Stimulated activated CD4-positive, alpha-beta T cell treated with anti-CD3 and anti-CD28 coated beads, Interleukin-1b, Interleukin-23, amount 100 ng/mL, for 48 hours (primary cell): ENCODE measurements around the gene POTEI.
"Not testable (repeated sequence)": the region's sequence is repeated elsewhere in the genome, so short reads cannot be mapped to it uniquely, and the experiment has no call there.

Experiments used
- DNase-seq: peaks from one replicate; pipeline ENCODE4 v3.0.0-alpha.2; 2020

Gene POTEI

DNA sequence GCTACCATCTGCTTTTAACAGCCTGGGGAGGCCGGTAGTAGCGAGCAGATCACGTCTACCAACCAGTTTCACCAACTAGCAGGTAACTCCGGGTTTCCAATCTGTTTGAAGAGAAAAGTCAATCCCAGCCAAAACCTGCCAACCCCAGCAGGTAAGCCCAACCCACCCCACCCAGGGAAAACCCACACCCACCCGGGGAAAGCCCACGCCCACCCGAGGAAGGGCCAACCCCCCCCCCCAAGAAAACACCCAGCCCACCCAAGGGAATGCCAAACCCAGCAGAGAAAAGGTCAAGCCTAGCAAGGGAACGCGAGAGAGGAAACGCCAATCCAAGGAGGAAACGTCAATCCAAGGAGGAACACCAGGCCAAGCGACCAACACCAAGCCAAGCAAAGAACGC is at the start of gene POTEI:
Gene POTEI, minus strand, starts transcription at position 101 of the 400 bp plus-strand sequence. Its CDS starts 93 bp downstream, at position 8.
- not testable (repeated sequence) for DNase-seq

DNA sequence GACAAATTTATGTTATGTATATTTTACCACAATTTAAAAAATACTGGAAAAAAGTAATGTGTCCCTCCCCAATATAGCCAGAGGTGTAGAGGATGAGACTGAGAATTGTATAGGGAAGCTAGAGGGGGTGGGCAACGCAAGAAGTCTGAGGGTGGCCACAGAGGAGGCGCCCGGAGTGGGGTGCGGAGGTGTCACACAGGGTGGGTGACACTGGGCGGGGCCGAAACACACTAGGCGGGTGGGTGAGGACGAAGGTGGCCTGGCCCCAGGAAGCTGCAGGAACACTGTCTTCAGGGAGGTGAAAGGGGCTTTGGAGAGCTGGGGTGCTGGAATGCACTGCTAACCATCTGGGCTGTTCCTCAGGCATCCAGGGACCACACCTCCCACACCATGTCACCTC is 47.3 kb upstream of the POTEI start:
- DNase-seq: not testable (repeated sequence)

DNA sequence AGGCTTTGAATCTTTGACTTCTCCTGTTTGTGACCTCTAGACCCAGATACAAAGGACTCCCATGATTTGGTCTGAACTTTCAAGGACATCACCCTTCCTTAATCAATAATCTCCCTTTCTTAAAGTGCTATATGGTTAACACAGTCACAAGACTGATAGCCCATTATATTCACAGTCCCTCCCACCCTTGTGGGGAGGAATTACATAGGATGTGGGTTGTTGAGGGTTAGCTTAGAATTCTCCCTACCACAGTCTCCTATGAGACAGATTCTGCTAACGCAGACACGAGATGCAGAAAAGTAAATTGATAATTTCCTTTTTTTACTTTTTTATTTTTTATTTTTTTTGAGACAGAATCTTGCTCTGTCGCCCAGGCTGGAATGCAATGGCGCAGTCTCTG is 45.0 kb upstream of the POTEI start:
- not testable (repeated sequence) for DNase-seq

DNA sequence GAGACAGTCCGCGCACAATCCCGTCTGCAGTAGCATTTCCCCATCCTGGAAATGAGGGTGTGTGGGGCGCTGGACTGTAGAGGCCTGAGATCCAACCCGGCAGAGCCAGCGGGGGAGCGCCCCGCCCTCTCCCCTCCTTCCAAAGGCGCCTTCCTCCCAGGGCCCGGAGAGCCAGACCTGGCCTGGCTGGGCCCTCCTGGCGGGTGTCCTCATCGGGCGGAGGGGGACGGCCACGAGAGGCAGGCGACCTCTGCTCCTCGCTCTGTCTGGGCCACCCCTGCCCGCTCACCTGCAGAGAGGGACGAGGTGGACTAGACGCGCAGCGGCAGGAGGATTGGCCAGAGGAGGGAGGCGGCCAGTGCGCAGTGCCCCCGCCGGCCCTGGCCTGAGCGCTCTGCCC is 40.3 kb upstream of the POTEI start:
- DNase-seq: not testable (repeated sequence)

DNA sequence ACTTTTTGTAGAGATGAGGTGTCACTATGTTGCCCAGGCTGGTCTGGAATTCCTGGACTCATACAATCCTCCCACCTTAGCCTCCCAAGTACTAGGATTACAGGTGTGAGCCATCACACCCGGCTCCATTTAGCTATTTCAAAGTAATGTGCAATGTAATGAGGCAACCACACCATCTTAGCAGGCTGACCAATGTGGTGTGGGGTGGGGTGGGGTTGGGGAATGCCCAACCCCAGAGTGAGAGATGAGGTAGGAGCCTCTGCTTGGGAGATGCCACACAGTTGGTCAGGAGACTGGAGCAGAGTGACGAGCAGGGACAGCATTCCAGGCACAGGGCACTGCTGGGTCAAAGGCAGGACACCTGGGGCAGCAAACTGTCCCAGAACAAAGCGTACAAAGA is 39.3 kb upstream of the POTEI start:
- DNase-seq: not testable (repeated sequence)

DNA sequence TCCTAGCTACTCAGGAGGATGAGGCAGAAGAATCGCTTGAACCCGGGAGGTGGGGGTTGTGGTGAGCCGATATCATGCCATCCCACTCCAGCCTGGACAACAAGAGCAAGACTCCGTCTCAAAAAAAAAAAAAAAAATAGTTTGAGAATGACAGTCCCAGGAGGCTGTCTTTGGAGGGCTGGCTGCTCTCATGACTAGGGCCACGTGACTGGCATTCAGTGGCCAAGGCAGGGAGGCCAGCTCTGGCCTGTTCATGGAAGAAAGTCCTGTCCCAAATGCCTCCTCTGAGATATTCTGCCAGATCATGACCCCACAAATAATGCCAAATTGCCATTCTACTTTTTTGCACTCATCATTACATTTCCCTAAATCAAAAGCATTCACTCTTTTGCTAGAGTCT is 35.9 kb upstream of the POTEI start:
- DNase-seq: not testable (repeated sequence)

DNA sequence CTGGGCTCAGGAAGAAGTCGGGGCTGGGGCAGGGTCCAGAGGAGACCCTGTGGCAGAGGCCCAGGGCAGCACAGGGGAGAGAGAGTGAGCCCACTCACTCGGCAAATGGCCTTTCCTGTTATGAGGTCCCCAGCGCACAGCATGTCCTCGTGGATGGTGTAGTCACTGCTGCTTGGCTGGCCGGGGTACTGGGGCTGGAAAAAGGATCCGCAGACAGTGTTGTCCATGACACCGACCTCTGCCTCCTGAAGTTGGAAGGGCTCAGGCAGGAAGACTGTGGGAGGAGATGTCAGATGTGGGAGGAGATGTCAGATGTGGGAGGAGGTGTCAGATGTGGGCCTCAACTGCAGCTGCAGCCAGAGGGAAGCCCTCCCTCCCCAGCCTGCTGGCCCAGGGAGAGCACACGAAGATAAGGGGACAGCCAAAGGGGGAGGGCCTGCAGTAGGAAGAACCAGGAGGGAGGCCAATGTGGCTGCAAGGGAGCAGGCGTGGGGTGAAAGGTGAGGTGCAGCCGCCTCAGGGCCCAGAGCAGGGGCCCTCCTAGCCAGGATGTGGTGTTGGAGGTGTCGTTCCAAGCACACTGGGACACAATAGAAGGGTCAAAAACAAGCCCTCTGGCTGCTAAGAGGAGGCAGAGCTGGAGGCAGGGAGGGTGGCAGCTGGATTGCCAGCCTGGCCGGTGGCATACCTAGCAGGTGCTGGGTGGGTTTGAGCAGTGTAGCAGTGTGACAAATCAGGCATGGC is 34.8 kb upstream of the POTEI start:
- DNase-seq: not testable (repeated sequence)

DNA sequence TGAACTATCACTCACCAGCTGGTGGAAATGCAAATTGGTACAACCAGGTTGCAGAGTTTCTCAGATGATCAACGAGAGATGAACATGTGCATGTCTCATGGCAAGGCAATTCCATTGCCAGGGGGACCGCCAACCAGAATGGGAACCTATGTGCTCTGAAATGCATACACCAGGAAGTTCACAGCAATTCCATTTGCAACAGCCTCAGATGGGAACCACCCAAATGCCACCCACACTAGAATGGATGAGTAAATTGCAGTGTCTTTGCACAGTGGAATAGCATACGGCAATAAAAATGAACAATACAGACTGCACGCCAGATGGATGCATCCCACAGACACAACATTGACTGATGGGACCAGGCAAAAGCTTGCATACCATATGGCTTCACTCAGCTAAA is 33.7 kb upstream of the POTEI start:
- DNase-seq: not testable (repeated sequence)

DNA sequence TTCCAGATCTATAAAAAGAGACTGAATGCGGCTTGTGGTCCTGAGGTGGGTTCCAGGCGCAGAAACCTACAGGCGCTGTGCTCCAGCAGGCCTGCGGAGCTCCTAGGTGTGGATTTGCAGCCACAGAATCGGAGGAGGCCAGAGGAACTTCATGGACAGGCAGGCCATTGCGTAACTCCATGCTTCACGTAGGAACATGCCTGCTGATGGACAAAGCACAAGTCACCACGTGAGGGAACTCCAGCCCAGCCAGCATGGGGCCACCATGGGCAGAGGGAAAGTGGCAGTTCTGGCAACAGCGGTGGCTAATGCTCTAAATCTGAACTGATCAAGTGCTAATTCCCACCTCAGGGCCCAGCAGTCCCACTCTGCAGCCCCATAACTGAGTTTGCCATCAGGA is 29.1 kb upstream of the POTEI start:
- not testable (repeated sequence) for DNase-seq

DNA sequence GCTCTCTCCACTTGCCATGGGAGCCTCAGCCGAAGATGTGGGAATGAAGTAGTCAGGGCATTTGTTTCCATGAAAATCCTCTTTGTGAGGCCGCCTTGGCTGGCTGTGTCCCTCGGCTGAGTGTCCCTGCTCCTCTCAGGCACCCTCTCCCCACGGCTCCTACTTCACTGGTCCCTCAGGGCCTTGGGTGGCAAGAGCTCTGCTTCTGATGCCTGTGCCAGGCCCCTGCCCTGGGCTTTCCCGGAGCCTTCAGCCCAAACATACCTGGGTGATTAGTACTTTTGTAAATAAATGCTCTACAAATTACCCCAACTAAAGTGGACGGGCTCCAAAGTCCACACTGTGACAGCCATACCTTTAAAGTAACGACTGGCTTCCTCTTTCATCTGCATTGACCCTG is 27.5 kb upstream of the POTEI start:
- DNase-seq: not testable (repeated sequence)

DNA sequence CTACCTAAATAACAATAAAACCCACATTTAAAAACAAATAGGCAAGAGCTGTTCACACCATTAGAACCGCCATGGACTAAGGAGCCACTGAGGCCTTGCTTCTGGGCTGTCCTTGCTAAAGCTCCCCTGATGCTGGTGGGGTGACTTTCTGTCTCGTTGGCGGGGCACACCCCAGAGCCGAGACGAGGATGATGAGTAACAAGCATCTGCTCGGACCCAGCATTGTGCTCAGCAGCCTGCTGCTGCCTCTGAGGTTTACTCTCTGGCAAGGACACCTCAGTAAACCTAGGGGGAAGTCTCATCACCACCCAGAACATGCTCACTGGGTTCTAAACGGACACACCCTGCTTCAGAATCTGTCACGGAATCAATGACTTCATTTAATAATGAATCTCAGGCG is 22.5 kb upstream of the POTEI start:
- DNase-seq: not testable (repeated sequence)

DNA sequence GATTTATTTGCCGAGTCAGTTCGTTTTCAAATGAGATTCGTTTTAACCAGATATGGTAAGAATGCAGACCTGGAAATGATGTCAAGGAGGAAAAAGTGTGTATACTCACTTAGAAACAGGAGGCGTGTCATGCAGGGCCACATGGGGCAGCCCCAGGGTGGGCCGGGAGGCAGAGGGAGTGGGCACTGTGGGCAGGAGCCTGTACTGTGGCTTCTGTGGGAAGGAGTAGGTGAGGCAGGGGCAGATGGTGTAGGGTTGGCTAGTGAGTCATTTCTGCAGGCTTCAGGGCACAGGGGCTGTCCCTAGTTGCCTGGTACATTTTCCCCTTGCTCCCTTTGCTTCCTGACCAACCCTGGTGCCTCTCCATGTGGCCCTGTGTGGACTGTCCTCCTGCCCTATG is 22.1 kb upstream of the POTEI start:
- DNase-seq: not testable (repeated sequence)

DNA sequence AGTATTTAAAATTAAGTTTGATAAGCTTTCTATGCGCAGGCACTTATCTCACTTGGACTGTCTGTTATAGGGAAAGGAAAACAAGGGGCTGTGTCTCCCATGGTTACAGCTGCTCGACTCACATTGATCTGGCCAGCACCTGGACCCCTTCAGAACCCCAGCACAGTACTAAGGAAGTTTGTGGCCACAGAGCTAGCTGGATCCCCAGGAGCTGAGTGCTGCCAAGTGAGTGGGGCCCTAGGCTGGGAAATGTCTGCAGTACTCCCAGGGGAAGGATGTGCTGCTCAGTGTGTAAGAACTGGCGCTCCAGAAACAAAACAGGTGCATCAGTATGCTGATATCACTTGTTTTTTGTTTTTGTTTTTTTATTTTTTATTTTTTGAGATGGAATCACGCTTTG is 21.1 kb upstream of the POTEI start:
- not testable (repeated sequence) for DNase-seq

DNA sequence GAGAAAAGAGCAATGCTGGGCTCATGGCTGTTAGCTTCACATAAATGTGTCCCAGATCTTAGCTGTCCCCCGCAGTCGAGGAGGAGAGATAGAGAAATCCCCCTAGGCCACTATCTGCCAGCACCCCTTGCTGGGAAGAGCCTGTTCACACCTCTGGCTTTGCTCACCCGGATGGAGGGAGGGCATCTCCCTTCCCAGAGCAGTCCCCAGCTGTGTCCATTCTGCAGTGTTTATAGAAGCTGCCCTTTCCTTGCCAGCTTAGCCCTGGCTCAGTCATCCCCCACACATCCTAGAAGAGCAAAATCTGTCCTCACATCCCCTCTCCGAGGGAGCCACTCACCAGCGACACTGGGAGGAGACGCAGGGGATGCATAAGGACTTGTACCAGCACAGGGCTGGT is 20.4 kb upstream of the POTEI start:
- not testable (repeated sequence) for DNase-seq

DNA sequence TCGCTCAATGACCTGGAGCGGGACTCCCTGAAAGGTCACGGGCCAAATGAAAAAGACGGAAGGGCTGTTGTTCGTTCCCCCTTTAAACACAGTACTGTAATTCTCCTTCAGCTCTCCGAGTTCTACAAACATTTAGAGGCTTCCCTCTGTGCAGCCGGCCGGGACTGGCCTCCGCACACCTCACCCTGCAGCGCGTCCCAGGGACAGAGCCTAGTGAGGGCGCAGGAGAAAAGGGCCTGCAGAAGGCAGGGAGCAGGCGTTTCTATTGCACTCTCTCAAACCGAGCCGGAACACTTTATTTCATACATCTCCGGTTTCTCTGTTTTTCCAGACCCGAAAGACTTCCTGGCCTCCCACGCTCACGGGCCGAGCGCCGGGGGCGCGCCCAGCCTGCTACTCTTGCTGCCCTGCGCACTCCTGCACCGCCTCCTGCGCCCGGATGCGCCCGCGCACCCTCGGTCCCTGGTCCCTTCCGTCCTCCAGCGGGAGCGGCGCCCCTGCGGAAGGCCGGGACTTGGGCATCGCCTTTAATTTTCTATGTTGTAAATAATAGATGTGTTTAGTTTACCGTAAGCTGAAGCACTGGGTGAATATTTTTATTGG is 18.3 kb upstream of the POTEI start:
- DNase-seq: not testable (repeated sequence)

DNA sequence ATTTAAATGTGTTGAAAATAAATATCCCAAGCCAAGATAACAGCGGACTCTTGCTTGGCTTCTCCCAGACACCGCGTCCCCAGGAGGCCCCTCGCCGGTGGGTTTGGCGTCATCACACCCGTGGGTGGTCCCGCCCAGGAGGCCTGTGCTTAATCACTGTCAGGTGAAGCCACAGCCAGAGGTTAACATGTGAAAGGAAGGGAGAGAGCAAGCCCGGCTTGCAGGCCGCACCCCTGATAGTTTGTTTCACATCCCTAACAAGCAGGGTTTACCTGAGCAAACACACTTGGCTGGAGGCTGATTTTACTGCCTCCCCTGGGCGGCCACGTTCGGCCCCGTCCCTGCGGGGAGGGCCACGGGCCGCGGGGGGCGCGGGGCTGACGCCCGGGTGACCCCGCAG is 13.3 kb upstream of the POTEI start:
- not testable (repeated sequence) for DNase-seq

DNA sequence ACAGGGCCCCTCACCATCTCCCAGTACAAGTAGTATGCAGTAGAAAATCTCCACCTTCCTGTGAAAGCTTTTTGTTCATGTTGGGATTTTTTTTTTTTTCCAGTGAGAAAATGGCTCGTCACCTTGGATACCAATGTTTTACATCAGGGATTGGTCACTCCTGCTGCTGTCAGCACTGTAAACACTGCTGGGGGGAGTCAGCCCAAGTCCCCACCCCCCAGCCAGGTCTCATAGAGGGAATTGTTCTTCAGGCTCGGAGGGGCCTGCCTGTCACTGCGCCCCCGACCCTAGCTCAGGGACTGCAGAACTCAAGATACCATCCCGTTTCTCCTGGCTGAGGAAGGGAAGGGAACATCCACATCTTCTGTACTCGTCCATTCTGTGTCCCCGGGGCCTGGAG is 11.9 kb upstream of the POTEI start, which contains the start of gene CFC1B:
Gene CFC1B, plus strand, starts transcription at position 231 of the 400 bp plus-strand sequence. CDS start 263 bp downstream, outside the sequence.
- DNase-seq: not testable (repeated sequence)

DNA sequence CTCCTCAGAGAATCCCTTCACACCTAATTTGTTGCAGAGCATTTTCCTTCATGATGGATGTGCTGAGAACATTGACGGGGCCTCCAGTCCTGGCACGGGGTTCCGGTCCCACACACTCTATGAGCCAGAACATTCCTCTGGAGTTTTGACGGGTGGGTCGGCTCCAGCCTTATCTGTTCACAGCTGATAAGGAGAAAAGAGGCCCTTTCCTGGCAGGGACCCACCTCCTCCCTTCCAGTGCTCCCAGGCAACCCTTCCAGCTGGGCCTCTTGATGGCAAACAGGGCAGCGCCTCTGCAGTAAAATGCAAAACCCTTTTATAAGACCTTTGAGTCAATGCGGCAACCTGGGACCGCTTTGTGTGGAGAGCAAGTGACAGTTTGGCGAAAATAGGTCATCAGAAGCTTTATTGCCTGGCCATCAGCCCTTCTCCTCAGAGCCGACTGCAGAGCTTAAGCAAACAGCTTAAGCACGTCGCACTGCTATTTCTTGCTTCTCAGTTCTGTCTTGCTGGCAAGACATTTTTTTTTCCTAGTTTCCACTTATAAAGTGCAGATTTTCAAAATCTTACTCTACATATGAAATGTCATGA is 9.5 kb upstream of the POTEI start:
- not testable (repeated sequence) for DNase-seq

DNA sequence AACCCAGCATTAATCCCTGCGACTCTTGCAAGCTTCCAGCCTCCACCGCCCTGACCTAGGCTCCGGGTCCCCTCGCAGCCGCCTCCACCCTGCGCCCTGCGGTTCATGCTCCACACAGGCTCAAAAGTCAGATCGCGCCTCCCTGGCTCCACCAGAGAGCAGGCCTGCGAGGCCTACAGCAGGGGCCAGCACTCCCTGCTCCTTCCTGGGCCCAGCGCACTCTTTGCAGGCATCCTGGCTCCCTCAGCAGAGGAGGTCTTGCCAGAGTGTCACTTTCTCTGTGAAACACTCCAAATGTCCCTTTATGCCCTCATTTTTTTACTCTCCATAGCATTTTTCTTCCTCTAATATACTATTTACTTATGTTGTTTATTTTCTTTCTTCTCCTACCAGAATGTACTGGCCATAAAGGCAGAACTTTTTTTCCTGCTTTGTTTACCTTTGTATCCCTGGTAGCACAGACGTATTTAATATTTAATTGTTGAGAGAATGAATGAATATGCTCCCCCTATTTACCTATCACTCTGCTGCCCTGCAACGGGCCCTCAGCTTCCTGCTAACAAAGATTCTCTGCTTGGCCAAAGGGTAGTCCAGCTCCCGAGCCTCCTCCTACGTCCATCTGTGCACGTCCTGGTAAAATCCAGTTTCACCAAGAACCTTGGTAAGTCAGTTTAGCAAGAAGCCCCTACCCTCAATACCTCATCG is 2.8 kb upstream of the POTEI start:
- DNase-seq: not testable (repeated sequence)

DNA sequence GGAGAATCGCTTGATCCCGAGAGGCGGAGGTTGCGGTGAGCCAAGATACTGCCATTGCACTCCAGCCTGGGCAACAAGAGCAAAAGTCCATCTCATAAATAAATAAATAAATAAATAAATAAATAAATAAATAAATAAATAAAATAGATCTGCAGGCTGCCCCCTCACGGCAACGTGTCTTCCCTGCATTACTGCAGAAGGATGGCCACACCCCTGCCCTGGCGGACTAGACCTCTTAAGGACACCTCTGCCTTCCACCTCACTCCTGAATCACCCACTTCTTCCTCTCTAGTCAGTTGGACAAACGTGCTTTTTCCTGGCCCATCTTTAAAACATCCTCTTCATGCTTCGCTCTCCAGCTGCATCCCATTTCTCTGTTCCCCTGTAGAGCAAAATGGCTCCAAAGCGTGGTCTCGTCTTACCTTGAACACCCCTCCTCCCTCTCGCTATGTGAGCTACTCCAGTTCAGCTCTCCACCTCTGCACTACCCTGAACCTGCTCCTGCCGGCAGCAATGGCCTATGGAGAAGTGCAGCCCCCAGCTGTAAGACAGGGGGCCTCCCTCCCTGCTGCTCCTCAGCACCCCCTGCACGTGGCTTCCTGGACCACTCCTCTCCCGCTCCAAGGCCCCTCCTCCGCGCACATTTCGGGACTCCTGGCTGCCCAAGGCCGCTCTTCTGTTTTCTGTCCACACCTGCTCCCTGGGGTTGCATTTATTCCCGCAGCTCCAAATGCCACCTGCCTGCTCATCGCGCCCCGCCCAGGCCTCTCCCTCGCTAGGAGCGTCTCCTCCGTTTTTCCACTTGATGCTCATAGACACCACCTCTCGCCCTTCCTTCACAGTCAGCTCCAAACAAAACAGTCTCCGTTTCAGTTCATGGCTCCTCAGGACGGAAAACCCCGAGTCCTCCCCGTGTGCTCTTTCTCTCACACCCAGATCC is 1.9 kb upstream of the POTEI start:
- DNase-seq: not testable (repeated sequence)

DNA sequence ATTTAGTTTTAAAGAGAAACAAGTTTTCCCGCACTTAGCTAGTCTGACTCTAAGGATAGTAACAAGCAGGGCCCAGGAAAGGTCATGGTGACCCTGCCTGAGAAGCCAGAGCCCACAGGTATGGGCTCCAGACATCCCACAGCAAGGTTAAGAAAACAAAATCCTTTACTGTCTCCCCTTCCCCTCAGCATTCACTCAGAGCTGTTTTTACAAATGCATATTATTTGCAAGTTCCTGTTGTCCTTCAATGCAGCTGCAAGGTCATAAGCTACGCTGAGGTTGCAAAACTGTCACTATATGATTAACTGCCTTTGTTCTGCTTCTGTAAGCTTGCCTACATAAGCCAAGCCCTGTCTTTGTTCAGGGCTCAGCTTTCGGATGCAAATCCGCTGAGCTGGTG is 18.1 kb downstream of the POTEI start:
- not testable (repeated sequence) for DNase-seq

DNA sequence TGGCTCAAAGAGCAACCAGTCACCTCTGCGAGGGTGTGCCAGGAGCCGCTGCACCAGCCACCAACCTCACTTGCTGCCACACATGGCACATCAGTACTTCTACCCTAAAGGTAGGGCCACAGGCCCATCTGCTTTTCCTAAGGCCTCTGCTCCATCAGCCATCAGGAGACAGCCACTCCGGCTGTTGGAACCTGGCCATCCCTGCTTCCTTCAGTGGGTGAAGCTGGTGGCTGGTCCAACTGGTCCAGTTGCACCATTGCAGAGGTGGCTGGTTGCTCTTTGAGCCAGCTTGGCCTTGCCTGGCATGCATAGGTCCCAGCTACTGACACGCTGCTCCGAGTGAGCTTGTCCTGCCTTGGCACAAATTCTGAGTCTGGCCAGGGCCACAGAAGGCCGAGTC is 53.7 kb downstream of the POTEI start:
- DNase-seq: not testable (repeated sequence)
